Ishikawa (cell line): ENCODE measurements around the gene ZNF32.

ENCODE experiments used
- CEBPB ChIP-seq: IDR thresholded peaks from 2 replicates; pipeline ENCODE4 v1.6.1; 2012
- CREB1 ChIP-seq: IDR thresholded peaks from 2 replicates; pipeline ENCODE4 v1.6.1; 2012; ENCODE audit warnings: low read depth
- EGR1 ChIP-seq: IDR thresholded peaks from 2 replicates; pipeline ENCODE4 v1.6.1; 2012
- EP300 ChIP-seq: IDR thresholded peaks from 2 replicates; pipeline ENCODE4 v1.6.1; 2012; ENCODE audit warnings: borderline replicate concordance
- FOXM1 ChIP-seq: IDR thresholded peaks from 2 replicates; pipeline ENCODE4 v1.6.1; 2012; ENCODE audit warnings: low read depth, borderline replicate concordance
- NFIC ChIP-seq: IDR thresholded peaks from 2 replicates; pipeline ENCODE4 v1.6.1; 2012
- RAD21 ChIP-seq: IDR thresholded peaks from 2 replicates; pipeline ENCODE4 v1.6.1; 2012; ENCODE audit warnings: low read depth
- TAF1 ChIP-seq: IDR thresholded peaks from 2 replicates; pipeline ENCODE4 v1.6.1; 2012; ENCODE audit warnings: low read depth, mild to moderate bottlenecking
- TCF12 ChIP-seq: IDR thresholded peaks from 2 replicates; pipeline ENCODE4 v1.6.1; 2012; ENCODE audit warnings: low read depth
- TEAD4 ChIP-seq: IDR thresholded peaks from 2 replicates; pipeline ENCODE4 v1.6.1; 2012
- YY1 ChIP-seq: IDR thresholded peaks from 2 replicates; pipeline ENCODE4 v1.6.1; 2012; ENCODE audit warnings: low read depth
- ZBTB7A ChIP-seq: IDR thresholded peaks from 2 replicates; pipeline ENCODE4 v1.6.1; 2012; ENCODE audit warnings: low read depth
- TF ChIP-seq, protein P1 (sequence below): IDR thresholded peaks from 2 replicates; pipeline ENCODE4 v1.6.1; 2012
- TF ChIP-seq, protein P2 (sequence below): IDR thresholded peaks from 2 replicates; pipeline ENCODE4 v1.6.1; 2012
- TF ChIP-seq, protein P3 (sequence below): IDR thresholded peaks from 2 replicates; pipeline ENCODE4 v1.6.1; 2012; ENCODE audit warnings: low read depth, mild to moderate bottlenecking

Gene ZNF32, protein sequence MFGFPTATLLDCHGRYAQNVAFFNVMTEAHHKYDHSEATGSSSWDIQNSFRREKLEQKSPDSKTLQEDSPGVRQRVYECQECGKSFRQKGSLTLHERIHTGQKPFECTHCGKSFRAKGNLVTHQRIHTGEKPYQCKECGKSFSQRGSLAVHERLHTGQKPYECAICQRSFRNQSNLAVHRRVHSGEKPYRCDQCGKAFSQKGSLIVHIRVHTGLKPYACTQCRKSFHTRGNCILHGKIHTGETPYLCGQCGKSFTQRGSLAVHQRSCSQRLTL

GRCh38 chr10:43648398-43649184, at the start of gene ZNF32:
ZNF32 (minus strand) TSS chr10:43648881; CDS start chr10:43646133, 2,748 bp downstream.
- TF ChIP-seq EGR1 (no peak), CREB1 (no peak)

GRCh38 chr10:43698156-43698555, 49.5 kb upstream of the ZNF32 start:
- TF ChIP-seq, protein P1, sequence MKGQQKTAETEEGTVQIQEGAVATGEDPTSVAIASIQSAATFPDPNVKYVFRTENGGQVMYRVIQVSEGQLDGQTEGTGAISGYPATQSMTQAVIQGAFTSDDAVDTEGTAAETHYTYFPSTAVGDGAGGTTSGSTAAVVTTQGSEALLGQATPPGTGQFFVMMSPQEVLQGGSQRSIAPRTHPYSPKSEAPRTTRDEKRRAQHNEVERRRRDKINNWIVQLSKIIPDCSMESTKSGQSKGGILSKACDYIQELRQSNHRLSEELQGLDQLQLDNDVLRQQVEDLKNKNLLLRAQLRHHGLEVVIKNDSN = no peak
- TF ChIP-seq, protein P2, sequence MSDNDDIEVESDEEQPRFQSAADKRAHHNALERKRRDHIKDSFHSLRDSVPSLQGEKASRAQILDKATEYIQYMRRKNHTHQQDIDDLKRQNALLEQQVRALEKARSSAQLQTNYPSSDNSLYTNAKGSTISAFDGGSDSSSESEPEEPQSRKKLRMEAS = no peak
- TF ChIP-seq TEAD4 (no peak), EP300 (no peak), TAF1 (no peak), EGR1 (no peak), TCF12 (no peak), FOXM1 (no peak)

DNA sequence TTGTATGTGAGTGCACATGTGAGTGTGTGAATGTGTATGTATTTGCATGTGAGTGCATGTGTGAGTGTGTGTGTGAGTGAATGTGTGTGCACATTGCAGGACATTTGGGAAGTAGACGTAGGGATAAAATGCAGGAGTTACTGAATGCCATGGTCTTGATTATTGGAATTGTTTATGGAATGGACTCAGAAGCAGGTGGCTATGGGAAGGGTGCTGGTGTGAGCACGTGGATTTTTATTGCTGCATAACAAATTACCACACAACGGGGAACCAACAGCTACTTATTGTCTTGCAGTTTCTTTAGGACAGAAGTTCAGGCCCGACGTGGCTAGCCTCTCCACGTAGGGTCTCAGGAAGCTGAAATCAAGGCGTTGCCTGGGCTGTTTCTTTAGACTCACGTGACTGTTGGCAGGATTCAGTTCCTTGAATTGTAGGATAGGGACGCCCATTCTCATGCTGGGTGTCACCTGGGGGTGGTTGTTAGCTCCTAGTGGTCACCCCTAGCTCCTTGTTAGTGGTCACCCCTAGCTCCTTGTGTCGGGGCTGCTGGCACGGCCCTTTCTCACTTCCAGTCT, 48.3 kb upstream of the ZNF32 start:
- TF ChIP-seq NFIC (no peak), CREB1 (no peak), RAD21 (no peak), YY1 (no peak), ZBTB7A (no peak), EGR1 (no peak), CEBPB (no peak), TCF12 (no peak), TEAD4 (no peak), EP300 (no peak), TAF1 (no peak)
- TF ChIP-seq, protein P3, sequence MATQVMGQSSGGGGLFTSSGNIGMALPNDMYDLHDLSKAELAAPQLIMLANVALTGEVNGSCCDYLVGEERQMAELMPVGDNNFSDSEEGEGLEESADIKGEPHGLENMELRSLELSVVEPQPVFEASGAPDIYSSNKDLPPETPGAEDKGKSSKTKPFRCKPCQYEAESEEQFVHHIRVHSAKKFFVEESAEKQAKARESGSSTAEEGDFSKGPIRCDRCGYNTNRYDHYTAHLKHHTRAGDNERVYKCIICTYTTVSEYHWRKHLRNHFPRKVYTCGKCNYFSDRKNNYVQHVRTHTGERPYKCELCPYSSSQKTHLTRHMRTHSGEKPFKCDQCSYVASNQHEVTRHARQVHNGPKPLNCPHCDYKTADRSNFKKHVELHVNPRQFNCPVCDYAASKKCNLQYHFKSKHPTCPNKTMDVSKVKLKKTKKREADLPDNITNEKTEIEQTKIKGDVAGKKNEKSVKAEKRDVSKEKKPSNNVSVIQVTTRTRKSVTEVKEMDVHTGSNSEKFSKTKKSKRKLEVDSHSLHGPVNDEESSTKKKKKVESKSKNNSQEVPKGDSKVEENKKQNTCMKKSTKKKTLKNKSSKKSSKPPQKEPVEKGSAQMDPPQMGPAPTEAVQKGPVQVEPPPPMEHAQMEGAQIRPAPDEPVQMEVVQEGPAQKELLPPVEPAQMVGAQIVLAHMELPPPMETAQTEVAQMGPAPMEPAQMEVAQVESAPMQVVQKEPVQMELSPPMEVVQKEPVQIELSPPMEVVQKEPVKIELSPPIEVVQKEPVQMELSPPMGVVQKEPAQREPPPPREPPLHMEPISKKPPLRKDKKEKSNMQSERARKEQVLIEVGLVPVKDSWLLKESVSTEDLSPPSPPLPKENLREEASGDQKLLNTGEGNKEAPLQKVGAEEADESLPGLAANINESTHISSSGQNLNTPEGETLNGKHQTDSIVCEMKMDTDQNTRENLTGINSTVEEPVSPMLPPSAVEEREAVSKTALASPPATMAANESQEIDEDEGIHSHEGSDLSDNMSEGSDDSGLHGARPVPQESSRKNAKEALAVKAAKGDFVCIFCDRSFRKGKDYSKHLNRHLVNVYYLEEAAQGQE = no peak
- TF ChIP-seq, protein P1 = no peak
- TF ChIP-seq, protein P2 = no peak

GRCh38 chr10:43695730-43696129, 47.0 kb upstream of the ZNF32 start:
- TF ChIP-seq, protein P3 = no peak
- TF ChIP-seq RAD21 (no peak), TEAD4 (no peak), NFIC (no peak), EP300 (no peak), EGR1 (no peak), ZBTB7A (no peak), CREB1 (no peak), TCF12 (no peak), CEBPB (no peak), YY1 (no peak), FOXM1 (no peak), TAF1 (no peak)
- TF ChIP-seq, protein P1 = no peak
- TF ChIP-seq, protein P2 = no peak

DNA sequence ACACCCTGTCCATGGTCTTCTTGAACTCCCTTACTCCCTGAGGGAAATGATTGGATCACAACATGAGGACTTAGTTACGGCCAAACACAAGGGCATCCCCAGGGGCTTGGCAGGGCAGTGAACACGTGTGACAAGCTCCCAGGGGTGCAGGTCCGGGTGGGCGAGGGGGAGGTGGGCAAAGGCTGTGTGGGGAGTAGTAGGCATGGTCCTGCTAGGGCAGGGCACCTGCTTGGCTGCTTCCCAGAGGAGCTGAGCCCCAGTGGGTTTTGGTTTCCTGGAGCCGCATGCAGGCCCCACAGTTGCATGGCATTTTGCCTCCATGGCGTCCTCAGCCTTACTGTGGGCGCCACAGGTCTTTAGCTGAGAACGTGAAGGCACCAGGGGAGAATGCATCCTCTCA, 46.6 kb upstream of the ZNF32 start:
- TF ChIP-seq TCF12 = no peak
- TF ChIP-seq YY1 = no peak
- no peak for TF ChIP-seq NFIC
- no peak for TF ChIP-seq EGR1
- TF ChIP-seq, protein P2 = no peak
- TF ChIP-seq RAD21 = no peak
- TF ChIP-seq, protein P1 = no peak
- TF ChIP-seq TEAD4 = no peak
- TF ChIP-seq ZBTB7A = no peak
- TF ChIP-seq, protein P3 = no peak
- no peak for TF ChIP-seq CREB1
- no peak for TF ChIP-seq FOXM1
- no peak for TF ChIP-seq CEBPB
- no peak for TF ChIP-seq TAF1
- TF ChIP-seq EP300 = no peak
